ENCODE measurements around the gene ZDHHC13.
A peak's percentile ranks its signal among the peaks of the same experiment; 100 is the strongest.

ZDHHC13 gene

DNA sequence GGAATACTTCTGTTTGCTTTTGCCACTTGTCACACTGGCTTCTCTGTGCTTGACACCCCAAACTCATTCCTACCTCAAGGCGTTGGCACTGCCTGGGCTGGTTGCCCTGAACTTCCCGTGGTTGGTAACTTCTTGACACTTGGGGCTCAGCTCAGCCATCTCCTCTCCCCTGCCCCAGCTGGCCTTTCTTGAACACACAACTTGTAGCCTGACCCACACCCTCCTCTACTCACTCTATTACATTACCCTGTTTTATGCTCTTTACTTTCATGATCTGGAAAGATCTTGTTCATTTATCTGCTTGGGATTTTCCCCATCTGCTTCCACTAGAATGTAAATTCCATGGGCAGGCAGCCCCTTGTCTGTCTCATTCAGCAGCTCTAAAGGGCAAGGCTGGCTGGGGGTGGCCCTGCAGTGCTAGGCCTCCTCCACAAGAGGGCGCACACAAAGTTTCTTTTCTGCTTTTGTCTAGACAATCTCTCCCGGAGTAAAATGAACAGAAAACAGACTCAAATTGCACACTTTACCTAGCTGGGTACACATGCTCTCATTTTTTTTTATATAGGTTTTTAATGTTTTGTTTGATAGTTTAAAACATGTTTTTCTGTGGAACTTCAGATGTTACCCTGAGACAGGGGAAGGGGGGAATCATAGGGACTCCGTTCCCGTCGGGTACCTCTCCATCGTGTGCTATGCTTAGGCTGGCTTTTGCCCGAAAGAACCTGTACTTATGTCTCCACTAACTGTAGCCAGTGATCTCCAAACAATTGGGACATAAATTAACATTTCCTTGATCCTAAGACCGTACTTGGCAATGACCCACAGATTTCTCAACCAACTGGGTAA lies 40.0 kb upstream of the ZDHHC13 start:
- peak; percentile 58 for DNase-seq (ENCODE audit: low read depth)

DNA sequence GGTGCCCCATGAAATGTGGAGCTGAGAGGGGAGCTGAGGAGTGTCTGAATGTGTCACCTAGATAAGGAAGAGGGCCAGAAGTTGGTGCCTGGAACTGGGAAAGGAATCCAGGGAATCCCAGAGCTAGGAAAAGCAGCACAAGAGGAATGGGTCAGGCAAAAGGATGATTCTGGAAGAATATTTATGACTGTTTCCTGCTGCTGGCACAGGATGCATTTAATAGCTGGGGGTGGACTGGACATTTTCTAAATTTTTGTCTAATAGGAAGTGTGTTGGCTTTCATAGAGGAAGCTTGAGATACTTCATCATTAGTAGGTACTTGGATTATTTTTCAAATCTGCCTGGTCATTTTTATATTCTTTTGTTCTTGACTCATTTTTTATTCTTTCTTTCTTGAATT lies 39.0 kb upstream of the ZDHHC13 start:
- no peak for DNase-seq (ENCODE audit: low read depth)
- TF ChIP-seq, protein P1, sequence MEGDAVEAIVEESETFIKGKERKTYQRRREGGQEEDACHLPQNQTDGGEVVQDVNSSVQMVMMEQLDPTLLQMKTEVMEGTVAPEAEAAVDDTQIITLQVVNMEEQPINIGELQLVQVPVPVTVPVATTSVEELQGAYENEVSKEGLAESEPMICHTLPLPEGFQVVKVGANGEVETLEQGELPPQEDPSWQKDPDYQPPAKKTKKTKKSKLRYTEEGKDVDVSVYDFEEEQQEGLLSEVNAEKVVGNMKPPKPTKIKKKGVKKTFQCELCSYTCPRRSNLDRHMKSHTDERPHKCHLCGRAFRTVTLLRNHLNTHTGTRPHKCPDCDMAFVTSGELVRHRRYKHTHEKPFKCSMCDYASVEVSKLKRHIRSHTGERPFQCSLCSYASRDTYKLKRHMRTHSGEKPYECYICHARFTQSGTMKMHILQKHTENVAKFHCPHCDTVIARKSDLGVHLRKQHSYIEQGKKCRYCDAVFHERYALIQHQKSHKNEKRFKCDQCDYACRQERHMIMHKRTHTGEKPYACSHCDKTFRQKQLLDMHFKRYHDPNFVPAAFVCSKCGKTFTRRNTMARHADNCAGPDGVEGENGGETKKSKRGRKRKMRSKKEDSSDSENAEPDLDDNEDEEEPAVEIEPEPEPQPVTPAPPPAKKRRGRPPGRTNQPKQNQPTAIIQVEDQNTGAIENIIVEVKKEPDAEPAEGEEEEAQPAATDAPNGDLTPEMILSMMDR (IDR thresholded peaks at IDR 0.05; ENCODE audit: insufficient read depth, low read depth, low read length, missing control alignments) = no peak
- no peak overlapping the region for H3K4me3 ChIP-seq (ENCODE audit: low read length)

More for the DNA sequence above, 40.0 kb upstream of the ZDHHC13 start:
- TF ChIP-seq, protein P1 (IDR thresholded peaks at IDR 0.05; ENCODE audit: insufficient read depth, low read depth, low read length, missing control alignments) = peak; percentile 98
- H3K4me3 ChIP-seq (ENCODE audit: low read length) = no peak overlapping the region

GRCh38 chr11:19079643-19080440 lies 37.1 kb upstream of the ZDHHC13 start:
- H3K4me3 ChIP-seq (ENCODE audit: low read length) = no peak overlapping the region
- TF ChIP-seq, protein P1 (IDR thresholded peaks at IDR 0.05; ENCODE audit: insufficient read depth, low read depth, low read length, missing control alignments) = no peak
- peak; percentile 99 for DNase-seq (ENCODE audit: low read depth)

DNA sequence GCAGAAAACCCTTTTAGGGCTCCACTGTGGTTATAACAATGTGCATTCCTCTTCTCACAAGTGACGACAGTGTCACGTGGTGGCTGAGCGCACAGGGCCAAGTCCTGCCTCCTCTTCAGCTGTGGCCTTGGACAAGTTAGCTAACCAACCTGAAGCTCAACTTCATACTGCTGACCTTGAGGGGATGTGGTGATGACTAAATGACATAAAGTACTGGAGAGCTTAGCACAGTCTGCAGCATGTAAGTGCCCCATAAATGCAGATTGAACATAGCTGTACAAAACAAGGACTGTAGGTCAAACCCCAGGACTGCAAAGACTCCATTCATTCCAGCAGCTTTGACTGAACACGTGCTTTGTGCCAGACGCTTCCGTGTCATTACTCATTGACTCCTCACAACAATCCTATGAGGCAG lies 36.4 kb upstream of the ZDHHC13 start:
- TF ChIP-seq, protein P1 (IDR thresholded peaks at IDR 0.05; ENCODE audit: insufficient read depth, low read depth, low read length, missing control alignments) = no peak
- peak; percentile 86 for DNase-seq (ENCODE audit: low read depth)
- H3K4me3 ChIP-seq (ENCODE audit: low read length) = no peak overlapping the region

DNA sequence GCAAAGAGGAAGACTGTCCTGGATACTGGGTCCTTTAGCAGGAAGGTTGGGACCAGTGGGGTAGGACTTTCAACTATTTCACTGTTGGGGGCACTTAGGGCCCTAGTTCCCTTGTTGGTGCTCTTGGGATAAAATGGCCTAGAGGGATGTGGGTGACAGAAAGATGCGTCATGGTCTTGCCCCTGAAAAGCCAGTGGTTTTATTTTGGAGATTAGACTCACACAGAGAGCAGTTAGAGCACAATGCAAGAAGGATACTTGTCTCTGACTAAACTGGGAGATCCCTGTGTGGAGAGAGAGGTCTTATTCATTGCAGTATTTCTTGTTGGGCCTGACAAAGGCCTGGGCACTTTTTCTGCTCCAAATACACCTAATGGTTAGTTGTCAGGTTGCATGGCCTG lies 33.8 kb upstream of the ZDHHC13 start:
- TF ChIP-seq, protein P1 (IDR thresholded peaks at IDR 0.05; ENCODE audit: insufficient read depth, low read depth, low read length, missing control alignments) = no peak
- H3K4me3 ChIP-seq (ENCODE audit: low read length) = no peak overlapping the region
- DNase-seq (ENCODE audit: low read depth) = peak; percentile 25

DNA sequence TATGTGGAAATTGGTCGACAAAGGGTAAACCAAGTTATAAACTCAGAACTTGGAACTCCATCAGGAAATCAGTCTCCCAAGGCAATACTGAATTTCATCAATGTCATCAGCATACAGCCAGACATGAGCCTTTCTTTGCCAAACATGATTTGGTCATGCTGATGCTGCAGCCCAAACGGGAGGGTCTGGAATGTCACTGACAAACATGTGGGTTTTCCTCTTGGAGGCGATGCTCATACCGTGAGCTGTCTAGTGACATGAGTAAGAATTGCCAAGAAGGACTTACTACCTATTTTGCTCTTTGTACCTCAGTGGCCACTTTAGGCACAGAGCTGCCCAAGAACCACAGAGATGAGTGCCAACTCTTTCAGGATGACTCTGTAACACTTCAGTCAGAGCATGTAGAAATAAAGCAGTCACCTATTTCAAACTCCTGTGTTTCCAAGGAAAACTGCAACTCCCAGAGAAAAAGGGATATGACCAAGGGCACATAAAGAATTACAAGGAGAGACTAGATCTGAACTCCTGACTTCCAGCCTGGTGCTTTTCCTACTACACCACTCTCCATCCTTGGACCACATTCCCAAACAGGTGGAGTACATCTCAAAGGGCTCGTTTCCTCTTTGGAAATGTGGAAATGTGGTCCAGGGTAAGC lies 32.2 kb upstream of the ZDHHC13 start:
- no peak overlapping the region for H3K4me3 ChIP-seq (ENCODE audit: low read length)
- TF ChIP-seq, protein P1 (IDR thresholded peaks at IDR 0.05; ENCODE audit: insufficient read depth, low read depth, low read length, missing control alignments) = no peak
- no peak for DNase-seq (ENCODE audit: low read depth)
